Measurements from ENCODE around the gene ZCCHC7.
"Not testable (repeated sequence)": the region's sequence is repeated elsewhere in the genome, so short reads cannot be mapped to it uniquely, and the experiment has no call there.

Gene ZCCHC7

GRCh38 chr9:37382161-37382981 is 262.0 kb downstream of the ZCCHC7 start:
- no peak for DNase-seq

GRCh38 chr9:37382982-37383357 is 262.6 kb downstream of the ZCCHC7 start:
- DNase-seq, result no peak

GRCh38 chr9:37383393-37383792 is 263.0 kb downstream of the ZCCHC7 start:
- DNase-seq, result no peak

GRCh38 chr9:37383876-37384746 is 263.7 kb downstream of the ZCCHC7 start:
- DNase-seq, result no peak

GRCh38 chr9:37385286-37385685 is 264.9 kb downstream of the ZCCHC7 start:
- DNase-seq, result no peak

GRCh38 chr9:37386988-37387387 is 266.6 kb downstream of the ZCCHC7 start:
- DNase-seq, result no peak

- DNase-seq, result peak; percentile 45
These were observed 270.4 kb downstream of the ZCCHC7 start for GRCh38 chr9:37390759-37391158.

GRCh38 chr9:37392272-37392671 is 271.9 kb downstream of the ZCCHC7 start:
- DNase-seq, result no peak

- DNase-seq, result no peak
These were observed 274.9 kb downstream of the ZCCHC7 start for GRCh38 chr9:37395229-37395628.

- no peak for DNase-seq
These were observed 275.3 kb downstream of the ZCCHC7 start for GRCh38 chr9:37395663-37396062.

GRCh38 chr9:37397948-37398347 is 277.6 kb downstream of the ZCCHC7 start:
- DNase-seq, result not testable (repeated sequence)

GRCh38 chr9:37398464-37399025 is 278.2 kb downstream of the ZCCHC7 start:
- DNase-seq, result no peak

- DNase-seq, result no peak
These were observed 279.0 kb downstream of the ZCCHC7 start for GRCh38 chr9:37399336-37399735.

- no peak for DNase-seq
These were observed 284.2 kb downstream of the ZCCHC7 start for GRCh38 chr9:37404590-37404989.

- DNase-seq, result no peak
These were observed 285.0 kb downstream of the ZCCHC7 start for GRCh38 chr9:37405350-37405749.

GRCh38 chr9:37405764-37406380 is 285.5 kb downstream of the ZCCHC7 start:
- DNase-seq, result no peak

GRCh38 chr9:37406603-37407401 is 286.4 kb downstream of the ZCCHC7 start:
- DNase-seq, result no peak

- no peak for DNase-seq
These were observed 287.1 kb downstream of the ZCCHC7 start for GRCh38 chr9:37407468-37407867.

Data from stimulated activated CD4-positive, alpha-beta T cell treated with anti-CD3 and anti-CD28 coated beads, Interleukin-15, amount 100 ng/mL, for 24 hours (primary cell).